ENCODE results near the gene MED12L. TPM values are rescaled to one million over a fixed set of nuclear protein-coding genes. Genes with fewer than 3 reads are reported as not detected.

The MED12L gene
- total and polyA plus RNA-seq, 9 of the 15 experiments (the other 6 are each of a cell fraction or from before 2014, with no cell fraction given): not detected

GRCh38 chr3:151367448-151367847 is 282.0 kb downstream of the MED12L start (continued):
- TF ChIP-seq MGA (IDR thresholded peaks at IDR 0.05) (no peak), CREB1 (IDR thresholded peaks at IDR 0.05) (no peak), CREB1 (CRISPR knock-in tag; IDR thresholded peaks at IDR 0.05) (no peak), MCM7 (IDR thresholded peaks at IDR 0.05) (no peak), KDM2B (CRISPR knock-in tag; IDR thresholded peaks at IDR 0.05) (no peak), FIP1L1 (IDR thresholded peaks at IDR 0.05; ENCODE audit: low read depth, low read length, poor library complexity, severe bottlenecking) (no peak), PCBP1 (IDR thresholded peaks at IDR 0.05; ENCODE audit: low read depth, low read length, poor library complexity, severe bottlenecking) (no peak)
- TF ChIP-seq, protein P1, sequence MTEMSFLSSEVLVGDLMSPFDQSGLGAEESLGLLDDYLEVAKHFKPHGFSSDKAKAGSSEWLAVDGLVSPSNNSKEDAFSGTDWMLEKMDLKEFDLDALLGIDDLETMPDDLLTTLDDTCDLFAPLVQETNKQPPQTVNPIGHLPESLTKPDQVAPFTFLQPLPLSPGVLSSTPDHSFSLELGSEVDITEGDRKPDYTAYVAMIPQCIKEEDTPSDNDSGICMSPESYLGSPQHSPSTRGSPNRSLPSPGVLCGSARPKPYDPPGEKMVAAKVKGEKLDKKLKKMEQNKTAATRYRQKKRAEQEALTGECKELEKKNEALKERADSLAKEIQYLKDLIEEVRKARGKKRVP (CRISPR knock-in tag; IDR thresholded peaks at IDR 0.05): no peak
- TF ChIP-seq, protein P2, sequence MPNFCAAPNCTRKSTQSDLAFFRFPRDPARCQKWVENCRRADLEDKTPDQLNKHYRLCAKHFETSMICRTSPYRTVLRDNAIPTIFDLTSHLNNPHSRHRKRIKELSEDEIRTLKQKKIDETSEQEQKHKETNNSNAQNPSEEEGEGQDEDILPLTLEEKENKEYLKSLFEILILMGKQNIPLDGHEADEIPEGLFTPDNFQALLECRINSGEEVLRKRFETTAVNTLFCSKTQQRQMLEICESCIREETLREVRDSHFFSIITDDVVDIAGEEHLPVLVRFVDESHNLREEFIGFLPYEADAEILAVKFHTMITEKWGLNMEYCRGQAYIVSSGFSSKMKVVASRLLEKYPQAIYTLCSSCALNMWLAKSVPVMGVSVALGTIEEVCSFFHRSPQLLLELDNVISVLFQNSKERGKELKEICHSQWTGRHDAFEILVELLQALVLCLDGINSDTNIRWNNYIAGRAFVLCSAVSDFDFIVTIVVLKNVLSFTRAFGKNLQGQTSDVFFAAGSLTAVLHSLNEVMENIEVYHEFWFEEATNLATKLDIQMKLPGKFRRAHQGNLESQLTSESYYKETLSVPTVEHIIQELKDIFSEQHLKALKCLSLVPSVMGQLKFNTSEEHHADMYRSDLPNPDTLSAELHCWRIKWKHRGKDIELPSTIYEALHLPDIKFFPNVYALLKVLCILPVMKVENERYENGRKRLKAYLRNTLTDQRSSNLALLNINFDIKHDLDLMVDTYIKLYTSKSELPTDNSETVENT (CRISPR knock-in tag; IDR thresholded peaks at IDR 0.05): no peak

All from K562 (cell line).